AG10803 (cell line): ENCODE data around the gene ZBED6.

Experiments used
- DNase-seq: peaks from one replicate; pipeline ENCODE4 v3.0.0; 2010; ENCODE audit warnings: low read depth
- H3K4me3 ChIP-seq: 2 replicates; pipeline ENCODE4 v1.5.1; 2011; ENCODE audit warnings: mild to moderate bottlenecking, low read length, control low read depth
- TF ChIP-seq, protein P1 (sequence below): conservative IDR thresholded peaks from 2 replicates; pipeline ENCODE4 v1.5.1; 2011; ENCODE audit warnings: mild to moderate bottlenecking, low read length, control low read depth, inconsistent platforms

The ZBED6 gene

DNA sequence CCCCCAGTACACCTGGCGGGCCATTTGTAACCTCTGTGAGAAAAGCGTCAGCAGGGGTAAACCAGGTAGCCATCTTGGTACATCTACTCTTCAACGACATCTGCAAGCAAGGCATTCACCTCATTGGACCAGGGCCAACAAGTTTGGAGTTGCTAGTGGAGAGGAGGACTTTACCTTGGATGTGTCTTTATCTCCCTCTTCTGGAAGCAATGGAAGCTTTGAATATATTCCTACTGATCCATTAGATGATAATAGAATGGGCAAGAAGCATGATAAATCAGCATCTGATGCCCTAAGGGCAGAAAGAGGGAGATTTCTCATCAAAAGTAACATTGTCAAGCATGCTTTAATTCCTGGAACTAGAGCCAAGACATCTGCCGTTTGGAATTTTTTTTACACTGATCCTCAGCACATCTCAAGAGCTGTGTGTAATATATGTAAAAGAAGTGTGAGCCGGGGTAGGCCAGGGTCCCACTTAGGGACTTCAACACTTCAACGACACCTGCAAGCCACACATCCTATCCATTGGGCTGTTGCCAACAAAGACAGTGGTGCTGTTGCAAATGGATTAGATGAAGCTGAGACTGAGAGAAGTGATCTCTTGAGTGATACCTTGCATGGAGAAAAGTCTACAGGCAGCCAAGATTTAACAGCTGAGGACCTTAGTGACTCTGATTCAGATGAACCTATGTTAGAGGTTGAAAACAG, 2.7 kb downstream of the ZBED6 start:
- no peak overlapping the region for H3K4me3 ChIP-seq
- TF ChIP-seq, protein P1, sequence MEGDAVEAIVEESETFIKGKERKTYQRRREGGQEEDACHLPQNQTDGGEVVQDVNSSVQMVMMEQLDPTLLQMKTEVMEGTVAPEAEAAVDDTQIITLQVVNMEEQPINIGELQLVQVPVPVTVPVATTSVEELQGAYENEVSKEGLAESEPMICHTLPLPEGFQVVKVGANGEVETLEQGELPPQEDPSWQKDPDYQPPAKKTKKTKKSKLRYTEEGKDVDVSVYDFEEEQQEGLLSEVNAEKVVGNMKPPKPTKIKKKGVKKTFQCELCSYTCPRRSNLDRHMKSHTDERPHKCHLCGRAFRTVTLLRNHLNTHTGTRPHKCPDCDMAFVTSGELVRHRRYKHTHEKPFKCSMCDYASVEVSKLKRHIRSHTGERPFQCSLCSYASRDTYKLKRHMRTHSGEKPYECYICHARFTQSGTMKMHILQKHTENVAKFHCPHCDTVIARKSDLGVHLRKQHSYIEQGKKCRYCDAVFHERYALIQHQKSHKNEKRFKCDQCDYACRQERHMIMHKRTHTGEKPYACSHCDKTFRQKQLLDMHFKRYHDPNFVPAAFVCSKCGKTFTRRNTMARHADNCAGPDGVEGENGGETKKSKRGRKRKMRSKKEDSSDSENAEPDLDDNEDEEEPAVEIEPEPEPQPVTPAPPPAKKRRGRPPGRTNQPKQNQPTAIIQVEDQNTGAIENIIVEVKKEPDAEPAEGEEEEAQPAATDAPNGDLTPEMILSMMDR, result no peak
- peak; percentile 16 for DNase-seq

DNA sequence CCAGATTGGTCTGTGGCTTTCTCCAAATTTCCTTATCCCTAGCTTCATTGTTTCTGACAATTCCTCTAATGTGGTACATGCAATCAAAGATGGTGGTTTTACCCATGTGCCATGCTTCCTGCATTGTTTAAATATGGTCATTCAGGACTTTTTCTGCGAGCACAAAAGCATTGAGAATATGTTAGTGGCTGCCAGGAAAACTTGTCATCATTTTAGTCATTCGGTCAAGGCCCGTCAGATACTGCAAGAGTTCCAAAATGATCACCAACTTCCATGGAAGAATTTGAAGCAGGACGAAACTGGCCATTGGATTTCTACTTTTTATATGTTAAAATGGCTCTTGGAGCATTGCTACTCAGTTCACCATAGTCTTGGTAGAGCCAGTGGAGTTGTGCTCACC, 3.7 kb downstream of the ZBED6 start:
- TF ChIP-seq, protein P1, result no peak
- peak; percentile 11 for DNase-seq
- no peak overlapping the region for H3K4me3 ChIP-seq

DNA sequence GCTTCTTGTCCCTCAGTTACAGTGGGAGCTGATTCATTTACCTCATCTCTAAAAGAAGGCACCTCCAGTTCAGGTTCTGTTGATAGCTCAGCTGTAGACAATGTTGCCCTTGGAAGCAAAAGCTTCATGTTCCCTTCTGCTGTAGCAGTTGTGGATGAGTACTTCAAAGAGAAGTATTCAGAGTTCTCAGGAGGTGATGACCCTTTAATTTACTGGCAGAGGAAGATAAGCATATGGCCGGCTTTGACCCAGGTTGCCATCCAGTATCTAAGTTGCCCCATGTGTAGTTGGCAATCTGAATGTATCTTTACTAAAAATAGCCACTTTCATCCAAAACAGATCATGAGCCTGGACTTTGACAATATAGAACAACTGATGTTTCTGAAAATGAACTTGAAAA, 4.5 kb downstream of the ZBED6 start:
- TF ChIP-seq, protein P1, result no peak
- no peak overlapping the region for H3K4me3 ChIP-seq
- DNase-seq, result no peak

DNA sequence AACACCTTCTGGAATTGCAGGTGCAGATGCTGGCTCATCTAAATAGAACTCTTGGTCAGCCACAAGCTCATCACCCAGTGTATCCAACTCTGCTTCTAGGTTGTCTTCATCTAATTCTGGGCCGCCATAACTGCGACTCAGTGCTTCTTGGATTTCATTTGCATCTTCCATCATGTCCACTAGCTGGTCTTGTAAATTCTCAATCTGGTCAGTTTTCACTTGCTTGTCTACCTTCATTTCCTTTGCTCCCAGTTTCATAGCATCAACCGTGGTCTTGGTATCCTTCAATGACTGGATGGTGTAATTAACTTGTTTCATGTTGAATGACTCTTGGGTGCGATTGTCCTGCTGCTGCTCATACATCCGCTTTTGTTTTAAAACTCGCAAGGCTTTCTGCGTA, 10.3 kb downstream of the ZBED6 start:
- no peak overlapping the region for H3K4me3 ChIP-seq
- no peak for DNase-seq
- TF ChIP-seq, protein P1, result no peak

DNA sequence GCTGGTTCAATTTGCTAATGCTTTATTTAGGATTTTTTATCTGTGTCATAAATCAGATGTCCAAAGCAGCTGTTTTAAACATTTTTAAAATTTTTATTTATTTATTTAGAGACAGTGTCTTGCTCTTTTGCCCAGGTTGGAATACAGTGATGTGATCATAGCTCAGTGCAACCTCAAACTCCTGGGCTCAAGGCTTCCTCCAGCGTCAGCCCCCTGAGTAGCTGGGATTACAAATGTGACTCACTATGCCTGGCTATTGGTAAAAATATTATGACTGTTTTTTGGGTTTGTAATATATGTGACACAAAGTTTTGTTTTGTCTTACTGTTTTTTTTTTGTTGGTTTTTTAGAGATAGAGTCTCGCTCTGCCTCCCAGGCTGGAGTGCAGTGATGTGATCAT, 11.8 kb downstream of the ZBED6 start:
- peak; percentile 79 for DNase-seq
- TF ChIP-seq, protein P1, result 0 out of 2 replicates have a peak, but pooled peaks have one; percentile 21
- no peak overlapping the region for H3K4me3 ChIP-seq

DNA sequence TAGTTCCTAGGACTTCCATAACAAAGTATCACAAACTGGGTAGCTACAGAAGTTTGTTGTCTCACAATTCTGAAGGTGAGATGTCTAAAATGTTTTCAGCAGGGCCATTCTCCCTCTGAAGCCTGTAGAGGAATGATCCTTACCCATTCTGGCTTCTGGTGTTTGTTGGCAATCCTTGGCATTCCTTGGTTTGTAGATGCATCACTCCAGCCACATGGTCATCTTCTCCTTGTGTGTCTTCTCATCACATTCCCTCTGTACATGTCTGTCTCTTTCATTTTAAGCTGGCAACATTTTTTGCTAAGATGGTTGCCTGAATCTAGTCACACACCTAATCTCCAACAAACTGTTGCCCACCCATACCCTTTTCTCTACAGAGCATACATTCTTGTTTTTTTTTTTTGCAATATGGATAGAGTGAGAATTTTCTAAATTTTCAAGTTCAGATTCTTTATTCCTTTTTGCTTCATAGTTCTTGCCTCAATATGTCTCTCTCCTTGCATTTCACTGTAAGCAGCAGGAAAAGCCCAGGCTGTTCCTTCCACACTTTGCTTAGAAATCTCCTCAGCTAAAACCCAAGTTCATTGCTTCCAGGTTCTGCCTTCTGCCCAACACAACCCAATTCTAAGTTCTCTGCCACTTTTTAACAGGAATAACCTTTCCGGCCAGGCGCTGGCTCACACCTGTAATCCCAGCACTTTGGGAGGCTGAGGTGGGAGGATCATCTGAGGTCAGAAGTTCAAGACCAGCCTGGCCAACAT, 18.3 kb downstream of the ZBED6 start:
- no peak overlapping the region for H3K4me3 ChIP-seq
- TF ChIP-seq, protein P1, result no peak
- DNase-seq, result peak; percentile 44

DNA sequence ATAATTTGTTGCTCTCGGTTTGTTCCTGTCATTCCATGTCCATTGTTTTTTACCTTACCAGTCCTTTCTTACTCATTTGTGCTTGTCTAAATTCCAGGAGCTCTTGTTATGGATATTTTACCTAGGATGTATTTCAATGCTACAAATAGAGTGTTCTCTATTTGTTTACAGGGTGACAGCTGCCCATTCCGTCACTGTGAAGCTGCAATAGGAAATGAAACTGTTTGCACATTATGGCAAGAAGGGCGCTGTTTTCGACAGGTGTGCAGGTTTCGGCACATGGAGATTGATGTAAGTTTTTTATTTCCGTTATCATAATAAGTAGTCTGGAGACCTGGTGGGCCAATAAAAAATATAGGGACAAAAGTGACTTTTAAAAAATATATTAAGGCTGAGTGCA, 23.0 kb downstream of the ZBED6 start:
- TF ChIP-seq, protein P1, result no peak
- DNase-seq, result no peak

More for the DNA sequence above, 23.0 kb downstream of the ZBED6 start:
- H3K4me3 ChIP-seq, result no peak overlapping the region
